ENCODE measurements around the gene RRP1B.
"Not testable (repeated sequence)": the region's sequence is repeated elsewhere in the genome, so short reads cannot be mapped to it uniquely, and the experiment has no call there.

The RRP1B gene, protein sequence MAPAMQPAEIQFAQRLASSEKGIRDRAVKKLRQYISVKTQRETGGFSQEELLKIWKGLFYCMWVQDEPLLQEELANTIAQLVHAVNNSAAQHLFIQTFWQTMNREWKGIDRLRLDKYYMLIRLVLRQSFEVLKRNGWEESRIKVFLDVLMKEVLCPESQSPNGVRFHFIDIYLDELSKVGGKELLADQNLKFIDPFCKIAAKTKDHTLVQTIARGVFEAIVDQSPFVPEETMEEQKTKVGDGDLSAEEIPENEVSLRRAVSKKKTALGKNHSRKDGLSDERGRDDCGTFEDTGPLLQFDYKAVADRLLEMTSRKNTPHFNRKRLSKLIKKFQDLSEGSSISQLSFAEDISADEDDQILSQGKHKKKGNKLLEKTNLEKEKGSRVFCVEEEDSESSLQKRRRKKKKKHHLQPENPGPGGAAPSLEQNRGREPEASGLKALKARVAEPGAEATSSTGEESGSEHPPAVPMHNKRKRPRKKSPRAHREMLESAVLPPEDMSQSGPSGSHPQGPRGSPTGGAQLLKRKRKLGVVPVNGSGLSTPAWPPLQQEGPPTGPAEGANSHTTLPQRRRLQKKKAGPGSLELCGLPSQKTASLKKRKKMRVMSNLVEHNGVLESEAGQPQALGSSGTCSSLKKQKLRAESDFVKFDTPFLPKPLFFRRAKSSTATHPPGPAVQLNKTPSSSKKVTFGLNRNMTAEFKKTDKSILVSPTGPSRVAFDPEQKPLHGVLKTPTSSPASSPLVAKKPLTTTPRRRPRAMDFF

DNA sequence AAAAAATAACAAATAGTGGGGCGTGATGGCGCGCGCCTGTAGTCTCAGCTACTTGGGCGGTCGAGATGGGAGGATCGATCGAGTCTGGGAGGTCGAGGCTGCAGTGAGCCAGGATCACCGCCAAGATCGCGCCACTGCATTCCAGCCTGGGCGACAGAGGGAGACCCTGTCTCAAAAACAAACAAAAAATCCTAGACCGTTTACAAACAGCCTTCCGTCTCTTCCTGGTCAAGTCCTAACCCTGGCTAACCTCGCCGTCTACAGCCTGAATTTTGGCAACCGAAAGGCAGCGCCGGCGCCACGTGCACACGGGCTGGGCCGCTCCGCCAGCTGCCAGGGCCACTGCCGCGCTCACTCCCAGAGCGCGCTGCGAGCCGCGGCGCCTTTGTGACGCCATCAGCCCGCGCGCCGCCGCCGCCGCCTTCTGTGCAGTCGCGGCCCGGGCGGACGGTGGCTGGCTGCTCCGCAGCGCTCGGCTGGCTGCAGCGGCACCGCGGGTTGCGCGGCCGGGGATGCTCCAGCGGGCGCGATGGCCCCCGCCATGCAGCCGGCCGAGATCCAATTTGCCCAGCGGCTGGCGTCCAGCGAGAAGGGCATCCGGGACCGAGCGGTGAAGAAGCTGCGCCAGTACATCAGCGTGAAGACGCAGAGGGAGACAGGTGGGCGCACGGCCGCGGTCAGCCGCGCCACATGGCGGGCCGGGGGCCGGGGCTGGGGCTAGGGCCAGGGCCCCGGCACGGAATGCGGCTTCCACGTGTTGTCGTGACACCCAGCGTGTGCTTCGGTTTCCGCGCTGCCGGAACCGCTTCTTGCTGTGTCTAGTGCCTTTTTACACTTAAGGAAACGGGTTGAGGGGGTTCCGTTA is at the start of gene RRP1B, which contains the start of gene HSF2BP:
TSS of gene RRP1B (plus strand) at position 425 of the 865 bp plus-strand sequence. CDS start at position 530, 105 bp downstream.
TSS of gene HSF2BP (minus strand) at position 353 of the 865 bp plus-strand sequence. CDS start 1,392 bp downstream, outside the sequence.
- DNase-seq (ENCODE audit: low spot score): peak; percentile 92

DNA sequence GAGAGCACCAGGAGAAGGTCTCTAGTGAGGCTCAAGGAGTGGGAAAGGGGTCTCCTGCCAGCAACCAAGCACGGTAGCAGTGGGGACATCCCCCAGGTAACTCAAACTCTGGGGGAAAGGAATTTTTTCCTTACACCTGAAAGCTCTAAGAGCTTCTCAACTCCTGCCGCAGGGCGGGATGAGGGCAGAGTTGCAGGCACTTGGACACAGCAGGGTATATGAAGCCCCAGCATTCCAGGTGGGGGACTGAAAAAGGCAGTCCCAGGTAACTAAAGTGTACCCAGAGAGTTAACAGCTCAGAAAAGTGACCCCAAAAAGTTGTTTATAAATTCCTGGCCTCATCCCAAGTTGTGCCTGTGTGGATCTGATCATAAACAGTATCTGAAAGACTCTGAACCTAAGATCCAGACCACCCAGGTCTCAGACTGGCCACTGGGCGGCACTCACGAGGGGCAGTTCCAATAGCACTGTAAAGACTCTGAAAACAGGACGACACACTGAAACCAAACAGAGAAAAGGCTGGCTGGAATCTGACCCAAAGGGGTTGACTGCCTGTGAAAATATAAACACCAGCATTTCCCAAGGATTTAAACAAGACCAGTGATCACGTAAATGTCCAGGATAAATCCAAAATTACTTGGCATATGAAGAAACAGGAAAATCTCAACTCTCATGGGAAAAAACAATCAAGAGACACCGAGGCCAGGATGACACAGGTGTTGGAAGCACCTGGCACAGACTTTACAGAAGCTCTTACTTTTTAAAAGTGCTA is 47.6 kb upstream of the RRP1B start:
- peak; percentile 61 for DNase-seq (ENCODE audit: low spot score)

DNA sequence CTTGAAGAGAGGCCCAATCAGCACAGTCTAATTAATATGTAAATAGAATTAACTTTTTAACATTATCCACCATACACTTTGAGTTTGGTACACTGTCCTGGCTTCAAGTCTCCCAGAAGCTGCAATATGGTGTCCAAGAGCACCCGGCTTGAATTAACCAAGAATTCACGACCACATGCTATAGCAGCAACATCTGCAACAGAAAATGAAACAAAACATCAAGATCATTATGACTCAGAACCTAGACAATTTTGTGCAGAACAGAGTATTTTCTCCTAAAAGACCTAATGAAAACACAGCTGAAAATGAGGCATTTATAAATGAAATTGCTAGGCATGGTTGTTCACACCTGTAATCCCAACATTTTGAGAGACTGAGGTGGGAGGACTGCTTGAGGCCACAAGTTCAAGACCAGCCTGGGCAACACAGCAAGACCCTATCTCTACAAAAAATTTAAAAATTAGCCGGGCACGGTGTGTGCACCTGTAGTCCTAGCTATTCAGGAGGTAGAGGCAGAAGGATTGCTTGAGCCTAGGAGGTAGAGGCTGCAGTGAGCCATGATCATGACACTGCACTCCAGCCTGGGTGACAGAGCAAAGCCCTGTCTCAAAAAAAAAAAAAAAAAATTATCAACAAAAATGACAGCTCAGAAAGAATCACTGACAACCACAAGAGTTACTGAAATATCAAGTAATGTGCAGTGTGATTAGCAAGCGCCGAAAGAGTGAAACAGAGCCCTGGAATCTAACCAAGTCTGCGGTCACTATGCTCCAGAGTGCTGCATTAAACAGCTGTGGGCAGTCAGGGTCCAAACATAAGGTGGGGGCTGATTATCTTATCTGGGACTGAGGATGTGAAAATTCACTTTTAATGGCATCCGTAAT is 45.4 kb upstream of the RRP1B start:
- DNase-seq (ENCODE audit: low spot score): peak; percentile 41

DNA sequence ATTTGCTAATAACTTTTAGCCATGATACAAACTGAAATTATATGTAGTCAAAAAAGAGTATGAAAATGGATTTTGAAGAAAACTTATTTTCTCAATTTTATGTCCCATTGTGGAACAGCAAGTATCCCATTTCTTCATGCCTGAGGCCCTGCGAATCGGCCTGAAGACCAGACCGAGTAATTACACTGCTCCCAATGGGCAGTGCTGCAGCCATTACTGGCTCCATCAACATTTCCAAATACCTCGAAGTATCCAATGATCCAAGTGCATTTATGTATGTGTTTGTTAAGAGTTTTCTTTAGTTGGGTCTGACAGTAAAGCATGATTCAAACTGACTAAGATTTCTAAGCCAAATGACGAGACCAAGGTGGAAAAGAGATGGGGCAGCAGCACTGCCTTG is 44.5 kb upstream of the RRP1B start:
- DNase-seq (ENCODE audit: low spot score): no peak

DNA sequence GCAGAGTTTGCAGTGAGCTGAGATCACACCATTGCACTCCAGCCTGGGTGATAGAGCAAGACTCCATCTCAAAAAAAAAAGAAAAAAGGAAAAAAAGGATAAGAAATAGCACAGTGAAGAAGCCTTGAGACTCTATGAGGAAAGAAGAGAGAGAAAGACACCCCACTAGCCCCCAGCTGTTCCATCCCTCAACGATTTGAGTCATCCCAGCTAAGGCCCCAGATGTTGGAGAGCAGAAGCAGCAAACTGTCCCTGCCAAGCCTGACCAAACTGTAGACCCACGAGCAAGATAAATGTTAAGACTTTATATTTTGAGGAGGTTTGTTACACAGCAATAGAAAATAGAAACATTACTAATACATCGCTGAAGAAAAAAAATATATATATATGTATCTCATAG is 42.5 kb upstream of the RRP1B start:
- not testable (repeated sequence) for DNase-seq (ENCODE audit: low spot score)

DNA sequence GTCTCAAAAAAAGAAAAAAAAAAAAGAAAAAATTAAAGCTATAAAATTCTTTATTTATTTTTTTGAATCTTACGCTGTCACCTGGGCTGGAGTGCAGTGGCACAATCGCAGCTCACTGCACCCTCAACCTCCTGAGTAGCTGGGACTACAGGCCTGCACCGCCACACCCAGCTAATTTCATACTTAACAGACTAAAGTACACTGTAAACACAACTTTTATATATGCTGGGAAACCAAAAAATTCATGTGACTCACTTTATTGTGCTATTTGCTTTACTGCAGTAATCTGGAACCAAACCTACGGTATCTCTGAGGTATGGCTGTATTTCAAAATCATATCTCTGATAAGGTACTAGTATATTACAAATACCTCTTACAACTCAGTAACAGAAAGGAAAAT is 40.4 kb upstream of the RRP1B start:
- DNase-seq (ENCODE audit: low spot score): no peak

DNA sequence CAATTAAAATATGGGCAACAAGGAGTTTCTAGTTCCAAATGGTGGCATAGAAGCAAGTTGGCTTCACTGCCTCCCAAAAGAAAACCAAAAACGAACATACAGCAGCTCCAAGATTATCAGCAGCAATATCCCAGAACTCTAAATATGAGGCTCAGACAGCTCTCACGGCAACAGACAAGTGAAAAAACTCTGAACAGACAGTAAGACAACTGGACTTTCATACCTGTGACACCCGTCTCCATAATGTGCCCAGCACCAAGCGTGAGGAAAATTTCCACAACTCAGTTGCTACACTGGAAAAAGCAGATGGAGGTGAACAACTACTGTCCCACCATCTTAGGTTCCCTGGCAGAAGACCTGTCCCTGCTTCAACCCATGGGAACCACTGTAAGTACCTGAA is 40.0 kb upstream of the RRP1B start:
- no peak for DNase-seq (ENCODE audit: low spot score)

DNA sequence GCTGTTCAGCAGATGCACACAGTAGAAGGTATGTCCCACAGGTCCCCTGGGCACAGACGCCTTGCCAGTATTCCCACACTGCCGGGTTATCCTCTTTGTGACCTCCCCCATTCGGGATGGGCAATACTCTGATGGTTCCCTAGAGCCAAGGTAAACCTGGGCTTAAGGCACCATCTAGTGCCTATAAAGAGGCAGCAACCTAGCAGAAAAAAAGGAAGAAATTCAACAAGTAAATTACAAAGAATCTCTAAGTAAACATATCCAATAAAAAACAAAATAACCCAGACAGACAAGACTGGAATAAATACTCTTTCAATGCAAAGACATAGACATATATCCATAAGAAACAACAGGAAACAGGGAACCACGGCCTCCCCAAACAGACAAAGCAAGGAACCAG is 39.5 kb upstream of the RRP1B start:
- DNase-seq (ENCODE audit: low spot score): no peak

DNA sequence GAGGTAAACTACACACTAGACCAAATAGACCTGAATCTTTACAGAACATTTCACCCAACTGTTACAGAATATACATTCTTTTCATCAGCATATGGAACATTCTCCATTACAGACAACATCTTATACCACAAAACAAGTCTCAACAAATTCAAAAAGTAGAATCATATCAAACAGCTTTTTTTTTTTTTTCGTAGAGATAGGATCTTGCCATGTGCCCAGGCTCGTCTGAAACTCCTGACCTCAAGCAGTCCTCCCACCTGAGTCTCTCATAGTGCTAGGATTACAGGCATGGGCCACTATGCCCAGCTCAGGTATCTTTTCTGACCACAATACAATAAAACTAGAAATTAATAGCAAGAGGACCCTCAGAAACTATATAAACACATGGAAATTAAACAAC is 36.6 kb upstream of the RRP1B start:
- DNase-seq (ENCODE audit: low spot score): no peak

DNA sequence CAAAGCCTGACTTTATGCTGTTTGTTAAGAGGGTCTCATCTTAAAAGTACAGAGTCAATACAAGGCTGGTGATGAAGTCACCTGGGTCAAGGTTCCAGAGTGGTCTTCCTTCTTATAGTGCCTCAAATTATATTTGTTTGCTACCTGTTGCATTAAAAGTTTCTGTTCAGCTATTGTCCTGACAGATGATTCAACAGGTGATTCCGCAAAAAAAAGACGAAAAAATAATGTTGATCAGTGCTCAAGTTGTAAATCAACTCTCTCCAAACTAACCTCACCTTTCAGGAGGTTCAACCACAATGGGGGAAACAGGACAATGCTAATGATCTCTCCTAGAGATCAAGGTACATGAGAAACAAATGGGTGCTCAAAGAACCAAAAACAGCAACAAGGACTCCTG is 35.8 kb upstream of the RRP1B start:
- no peak for DNase-seq (ENCODE audit: low spot score)

DNA sequence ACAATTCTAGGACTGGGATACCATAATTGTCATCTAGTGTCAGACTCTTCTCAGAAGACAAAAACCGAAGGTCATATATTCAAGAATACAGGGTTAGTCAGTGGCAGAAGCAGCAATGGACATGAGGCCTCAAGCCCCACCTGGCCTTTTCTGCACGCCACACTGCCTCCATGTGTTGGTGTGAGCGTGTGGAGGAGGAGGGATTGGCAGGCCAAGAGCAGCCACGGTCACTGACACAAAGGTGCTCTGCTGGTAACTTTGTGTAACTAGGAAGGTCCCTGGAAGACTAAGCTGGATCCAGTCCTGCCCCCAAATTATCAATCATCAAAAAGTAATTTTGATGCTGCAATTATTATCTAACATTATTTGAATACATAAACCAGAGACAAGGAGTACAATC is 35.0 kb upstream of the RRP1B start:
- no peak for DNase-seq (ENCODE audit: low spot score)

DNA sequence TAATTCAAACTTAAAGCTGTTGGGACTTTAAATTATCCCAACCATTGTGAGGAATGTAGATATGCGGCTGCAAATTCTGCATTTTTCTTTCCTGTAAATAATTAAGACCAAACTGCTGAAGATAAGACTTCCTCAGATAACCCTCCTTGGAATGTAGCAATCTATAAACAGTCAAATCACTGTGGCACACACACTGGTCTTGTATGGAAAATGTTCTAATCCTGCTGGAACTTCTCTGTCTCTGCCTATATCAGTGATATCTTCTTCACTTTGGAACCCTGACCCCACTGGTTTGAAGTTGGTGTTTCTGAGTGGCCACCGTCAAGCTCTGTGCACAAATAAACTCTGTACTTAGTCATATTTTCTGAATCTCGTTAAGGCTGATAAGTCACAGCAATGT is 33.0 kb upstream of the RRP1B start:
- DNase-seq (ENCODE audit: low spot score): no peak

DNA sequence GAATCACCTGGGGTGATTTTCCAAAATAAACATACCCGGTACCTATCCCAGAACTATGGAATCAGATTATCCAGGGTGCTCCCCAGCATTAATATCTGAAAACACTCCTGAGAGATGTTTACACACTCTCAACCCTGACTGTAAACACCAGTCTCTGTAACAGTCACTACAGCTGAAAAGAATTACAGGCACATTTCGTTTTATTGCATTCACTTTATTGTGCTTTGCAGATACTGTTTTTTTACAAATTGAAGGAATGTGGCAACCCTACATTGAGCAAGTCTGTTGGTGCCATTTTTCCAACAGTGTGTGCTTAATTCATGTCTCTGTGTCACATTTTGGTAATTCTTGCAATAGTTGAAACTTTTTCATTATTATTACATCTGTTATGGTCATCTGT is 31.8 kb upstream of the RRP1B start:
- no peak for DNase-seq (ENCODE audit: low spot score)

DNA sequence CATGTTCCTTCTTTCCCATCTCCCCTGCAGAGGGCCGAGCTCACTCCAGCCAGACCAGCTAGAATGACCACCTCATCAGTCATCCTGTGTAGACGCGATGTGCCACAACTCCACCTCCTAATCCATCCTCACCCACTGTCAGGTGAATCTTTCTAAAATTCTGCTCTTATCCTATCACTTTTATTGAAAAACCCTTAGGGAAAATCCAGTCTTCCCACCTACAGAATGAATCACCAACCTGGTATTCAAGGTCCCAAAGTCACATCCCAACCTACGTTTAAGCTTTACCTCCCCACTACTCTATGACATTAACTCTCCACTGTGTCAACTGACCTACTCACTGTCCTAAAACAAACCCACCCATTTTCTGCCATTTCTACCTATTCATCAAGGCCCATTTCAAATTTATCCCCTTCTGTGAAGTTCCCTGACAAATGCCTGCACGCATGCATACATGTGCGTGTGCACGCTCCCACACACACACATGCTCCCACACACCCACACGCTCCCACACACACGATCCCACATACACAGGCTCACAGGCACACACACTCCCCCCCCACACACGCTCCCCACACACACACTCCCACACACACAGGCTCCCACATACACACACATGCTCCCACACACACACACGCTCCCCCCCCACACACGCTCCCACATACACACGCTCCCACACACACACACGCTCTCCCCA is 27.8 kb upstream of the RRP1B start:
- no peak for DNase-seq (ENCODE audit: low spot score)

DNA sequence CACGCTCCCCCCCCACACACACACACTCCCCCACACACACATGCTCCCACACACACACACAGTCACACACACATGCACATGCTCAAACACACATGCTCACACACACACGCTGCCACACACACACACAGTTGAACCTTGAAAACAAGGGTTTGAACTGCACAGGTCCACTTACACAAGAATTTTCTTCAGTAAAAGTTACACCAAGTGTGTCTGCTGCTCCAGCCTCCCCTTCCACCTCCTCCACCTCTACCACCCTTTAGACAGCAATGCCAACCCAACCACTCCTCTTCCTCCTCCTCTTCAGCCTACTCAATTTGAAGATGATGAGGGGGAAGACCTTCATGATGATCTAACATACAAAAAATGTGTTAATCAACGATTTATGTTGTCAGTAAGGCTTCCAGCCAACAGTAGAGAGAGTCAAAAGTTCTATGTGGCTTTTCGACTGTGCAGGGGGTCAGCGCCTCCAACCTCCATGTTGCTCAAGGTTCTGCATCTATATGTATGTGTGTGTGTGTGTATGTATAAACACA is 26.9 kb upstream of the RRP1B start:
- DNase-seq (ENCODE audit: low spot score): no peak

DNA sequence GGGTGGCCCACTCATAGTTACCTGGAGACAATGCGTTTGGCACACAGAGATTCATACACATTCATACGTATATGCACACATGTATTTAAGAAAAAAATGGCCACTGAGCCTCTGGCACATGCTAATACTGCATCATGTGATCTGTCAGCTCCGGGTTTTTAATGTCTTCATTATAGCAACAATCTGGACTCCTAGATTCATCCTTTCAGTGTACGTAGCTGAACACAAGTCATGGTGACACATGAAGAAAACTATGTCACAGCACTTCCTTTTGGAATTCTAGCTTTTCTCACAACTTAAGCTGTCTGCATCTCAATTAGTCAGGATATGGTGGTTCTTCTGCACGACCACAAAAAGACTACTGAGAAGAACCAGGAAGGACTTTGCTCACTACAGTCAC is 24.7 kb upstream of the RRP1B start:
- DNase-seq (ENCODE audit: low spot score): peak; percentile 56

DNA sequence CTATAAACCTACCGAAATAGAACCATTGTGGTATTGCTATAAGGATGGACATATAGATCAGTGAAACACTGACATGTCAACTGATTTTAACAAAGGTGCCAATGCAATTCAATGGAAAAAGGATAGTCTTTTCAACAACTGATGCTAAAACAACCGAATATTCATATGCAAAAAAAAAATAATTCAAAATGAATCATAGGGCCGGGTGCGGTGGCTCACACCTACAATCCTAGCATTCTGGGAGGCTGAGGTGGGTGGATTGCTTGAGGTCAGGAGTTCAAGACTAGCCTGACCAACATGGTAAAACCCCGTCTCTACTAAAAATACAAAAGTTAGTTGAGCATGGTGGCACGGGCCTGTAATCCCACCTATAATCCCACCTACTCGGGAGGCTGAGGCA is 23.9 kb upstream of the RRP1B start:
- no peak for DNase-seq (ENCODE audit: low spot score)

DNA sequence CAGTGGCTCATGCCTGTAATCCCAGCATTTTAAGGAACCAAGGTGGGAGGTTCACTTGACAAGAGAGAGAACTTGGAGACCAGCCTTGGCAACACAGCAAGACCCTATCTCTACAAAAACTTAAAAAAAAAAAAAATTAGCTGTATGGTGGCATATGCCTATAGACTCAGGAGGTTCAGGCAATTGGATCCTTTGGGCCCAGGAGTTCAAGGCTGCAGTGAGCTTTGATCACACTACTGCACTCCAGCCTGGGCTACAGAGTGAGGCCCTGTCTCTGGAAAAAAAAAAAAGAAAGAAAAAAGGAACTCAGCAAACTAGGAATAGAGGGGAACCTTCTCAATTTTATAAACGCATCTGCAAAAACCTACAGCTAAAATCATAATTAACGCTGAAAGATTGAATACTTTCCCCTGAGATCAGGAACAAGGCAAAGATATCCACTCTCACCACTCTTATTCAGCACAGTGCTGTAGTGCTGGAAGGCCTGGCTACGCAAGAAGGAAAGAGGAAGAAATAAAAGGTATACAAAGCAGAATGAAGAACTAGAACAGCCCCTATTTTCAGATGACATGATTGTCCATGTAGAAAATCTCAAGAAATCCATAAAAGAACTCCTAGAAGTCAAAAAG is 21.7 kb upstream of the RRP1B start:
- DNase-seq (ENCODE audit: low spot score): no peak

Data from AG08395 (cell line).